Measurements from ENCODE around the gene CDH23. TPM values are rescaled to one million over a fixed set of nuclear protein-coding genes. Genes with fewer than 3 reads are reported as not detected.

The CDH23 gene
- total RNA-seq, 2 donors from 2014 or later = 1.4 to 1.6 TPM

GRCh38 chr10:71632200-71632820, 235.6 kb downstream of the CDH23 start:
- no peak for TF ChIP-seq CTCF (IDR thresholded peaks at IDR 0.05)
- no peaks in the 10 kb centered on the region for H3K4me1 ChIP-seq
- no peak overlapping the region for H3K4me3 ChIP-seq
- H3K36me3 ChIP-seq = no peaks in the 10 kb centered on the region
- no peak overlapping the region for H3K9ac ChIP-seq (ENCODE audit: low read depth in 2 of 2, low read length in 2 of 2)
- H3K9me3 ChIP-seq = no peaks in the 10 kb centered on the region
- no peak for DNase-seq
- no peaks in the 10 kb centered on the region for H3K27me3 ChIP-seq
- H3K27ac ChIP-seq = no peak overlapping the region
- intact Hi-C loops (cut with DNase I) = no loop called here

DNA sequence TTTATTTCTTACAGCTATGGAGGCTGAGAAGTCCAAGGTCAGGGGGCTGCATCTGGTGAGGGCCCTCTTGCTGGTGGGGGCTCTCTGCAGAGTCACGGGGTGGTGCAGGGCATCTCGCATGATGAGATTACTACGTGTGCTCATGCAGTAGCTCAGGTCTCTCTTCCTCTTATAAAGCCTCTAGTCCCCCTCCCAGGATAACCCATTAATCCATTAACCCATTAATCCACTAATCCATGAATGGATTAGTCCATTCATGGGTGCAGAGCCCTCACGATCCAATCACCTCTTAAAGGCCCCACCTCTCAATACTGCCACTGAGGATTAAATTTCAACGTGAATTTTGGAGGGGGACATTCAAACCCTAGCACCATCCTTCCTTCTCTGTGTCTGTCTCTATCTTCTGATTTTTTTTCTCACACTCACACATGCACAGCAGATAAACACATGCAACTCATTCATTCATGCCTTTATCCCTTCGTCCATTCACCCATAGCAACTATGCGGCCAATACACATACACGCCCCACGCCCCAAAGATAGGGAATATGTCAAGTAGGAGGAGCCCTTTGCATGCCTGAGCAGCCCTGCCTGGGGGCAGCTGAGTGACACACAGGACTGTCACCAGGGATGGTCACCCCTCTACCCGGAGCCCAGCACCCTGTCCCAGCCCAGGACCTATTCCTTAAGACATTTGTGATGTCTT, 236.3 kb downstream of the CDH23 start:
- no peak overlapping the region for H3K4me3 ChIP-seq
- intact Hi-C loops (cut with DNase I) = no loop called here
- H3K27me3 ChIP-seq = no peaks in the 10 kb centered on the region
- TF ChIP-seq CTCF (IDR thresholded peaks at IDR 0.05) = no peak
- no peaks in the 10 kb centered on the region for H3K36me3 ChIP-seq
- H3K27ac ChIP-seq = no peak overlapping the region
- H3K9ac ChIP-seq (ENCODE audit: low read depth in 2 of 2, low read length in 2 of 2) = no peak overlapping the region
- no peaks in the 10 kb centered on the region for H3K9me3 ChIP-seq
- H3K4me1 ChIP-seq = no peaks in the 10 kb centered on the region
- no peak for DNase-seq

DNA sequence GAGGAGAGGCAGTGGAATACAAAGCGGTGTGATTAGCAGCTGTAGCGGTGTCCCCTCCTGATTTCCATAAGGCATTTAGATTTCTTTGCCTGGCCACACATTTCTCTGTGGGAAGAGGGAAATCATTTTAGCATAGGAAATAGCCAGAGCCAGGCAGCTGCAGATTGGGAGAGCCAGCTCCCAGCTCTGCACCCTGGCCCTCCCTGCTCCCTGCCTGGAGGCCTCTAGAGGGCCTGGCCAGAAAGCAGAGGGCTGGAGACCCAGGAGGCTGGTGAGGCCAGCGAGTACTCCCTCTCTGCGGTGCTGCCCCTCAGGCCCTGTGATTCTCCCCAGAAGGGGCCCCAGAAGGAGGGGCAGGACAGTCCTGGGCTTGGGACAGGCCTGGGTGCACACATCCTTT, 237.2 kb downstream of the CDH23 start:
- no peak overlapping the region for H3K9ac ChIP-seq (ENCODE audit: low read depth in 2 of 2, low read length in 2 of 2)
- TF ChIP-seq CTCF (IDR thresholded peaks at IDR 0.05) = no peak
- H3K36me3 ChIP-seq = no peaks in the 10 kb centered on the region
- no peaks in the 10 kb centered on the region for H3K9me3 ChIP-seq
- no peak for DNase-seq
- H3K4me3 ChIP-seq = no peak overlapping the region
- intact Hi-C loops (cut with DNase I) = no loop called here
- peaks cover 6% of the 10 kb centered on the region for H3K4me1 ChIP-seq
- no peaks in the 10 kb centered on the region for H3K27me3 ChIP-seq
- no peak overlapping the region for H3K27ac ChIP-seq

GRCh38 chr10:71634531-71635164, 237.9 kb downstream of the CDH23 start:
- H3K9ac ChIP-seq (ENCODE audit: low read depth in 2 of 2, low read length in 2 of 2) = peak overlapping the region in 1 of 2 donors; percentile 19
- H3K9me3 ChIP-seq = no peaks in the 10 kb centered on the region
- DNase-seq = peak; percentile 75
- H3K27me3 ChIP-seq = no peaks in the 10 kb centered on the region
- no peak for TF ChIP-seq CTCF (IDR thresholded peaks at IDR 0.05)
- intact Hi-C loops (cut with DNase I) = no loop called here
- H3K4me3 ChIP-seq = no peak overlapping the region
- H3K36me3 ChIP-seq = no peaks in the 10 kb centered on the region
- peak overlapping the region; percentile 32 for H3K27ac ChIP-seq
- peaks cover 13% of the 10 kb centered on the region for H3K4me1 ChIP-seq

DNA sequence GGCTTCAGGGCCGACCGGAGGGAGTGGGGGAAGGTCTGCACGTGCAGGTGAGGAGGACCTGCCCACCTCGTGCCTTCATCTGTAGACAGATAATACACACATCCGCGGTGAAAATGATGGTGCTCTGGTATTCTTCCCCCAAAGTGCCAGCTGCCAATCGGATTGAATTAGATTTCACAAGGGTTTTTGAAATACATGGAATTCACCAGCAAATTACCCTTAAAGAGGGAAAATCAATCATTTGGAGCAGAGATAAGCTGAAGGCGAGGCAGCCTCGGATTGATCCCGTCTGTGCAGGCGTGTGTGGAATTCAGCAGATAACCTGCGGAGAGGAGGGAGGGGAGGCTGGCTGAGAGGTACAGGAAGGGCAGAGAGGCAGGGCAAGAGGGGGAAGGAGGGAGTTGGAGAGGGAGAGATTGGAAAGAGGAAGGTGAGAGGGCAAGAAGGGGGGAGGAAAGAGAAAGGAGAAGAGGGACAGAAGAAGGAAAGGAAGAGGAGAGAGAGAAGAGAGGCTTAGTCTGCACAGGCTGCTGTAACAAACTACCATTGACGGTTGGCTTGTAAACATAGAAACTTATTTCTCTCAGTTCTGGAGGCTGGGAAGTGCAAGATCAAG, 238.6 kb downstream of the CDH23 start:
- no peaks in the 10 kb centered on the region for H3K27me3 ChIP-seq
- no peak overlapping the region for H3K4me3 ChIP-seq
- peak overlapping the region; percentile 14 to 19 for H3K9ac ChIP-seq (ENCODE audit: low read depth in 2 of 2, low read length in 2 of 2)
- peak; percentile 41 for DNase-seq
- no peaks in the 10 kb centered on the region for H3K36me3 ChIP-seq
- H3K27ac ChIP-seq = no peak overlapping the region
- intact Hi-C loops (cut with DNase I) = no loop called here
- H3K9me3 ChIP-seq = no peaks in the 10 kb centered on the region
- H3K4me1 ChIP-seq = peaks cover 14% of the 10 kb centered on the region
- no peak for TF ChIP-seq CTCF (IDR thresholded peaks at IDR 0.05)

Data from colonic mucosa (tissue), 4 donors.